ENCODE data around the gene FMN1. TPM values are rescaled to one million over a fixed set of nuclear protein-coding genes. Genes with fewer than 3 reads are reported as not detected.
A peak's percentile ranks its signal among the peaks of the same experiment; 100 is the strongest.

The FMN1 gene
- 1.4 and 23.8 TPM in 2 replicates for total RNA-seq (2014; rRNA removed; shearing (Covaris generic); ENCODE audit: low replicate concordance)

DNA sequence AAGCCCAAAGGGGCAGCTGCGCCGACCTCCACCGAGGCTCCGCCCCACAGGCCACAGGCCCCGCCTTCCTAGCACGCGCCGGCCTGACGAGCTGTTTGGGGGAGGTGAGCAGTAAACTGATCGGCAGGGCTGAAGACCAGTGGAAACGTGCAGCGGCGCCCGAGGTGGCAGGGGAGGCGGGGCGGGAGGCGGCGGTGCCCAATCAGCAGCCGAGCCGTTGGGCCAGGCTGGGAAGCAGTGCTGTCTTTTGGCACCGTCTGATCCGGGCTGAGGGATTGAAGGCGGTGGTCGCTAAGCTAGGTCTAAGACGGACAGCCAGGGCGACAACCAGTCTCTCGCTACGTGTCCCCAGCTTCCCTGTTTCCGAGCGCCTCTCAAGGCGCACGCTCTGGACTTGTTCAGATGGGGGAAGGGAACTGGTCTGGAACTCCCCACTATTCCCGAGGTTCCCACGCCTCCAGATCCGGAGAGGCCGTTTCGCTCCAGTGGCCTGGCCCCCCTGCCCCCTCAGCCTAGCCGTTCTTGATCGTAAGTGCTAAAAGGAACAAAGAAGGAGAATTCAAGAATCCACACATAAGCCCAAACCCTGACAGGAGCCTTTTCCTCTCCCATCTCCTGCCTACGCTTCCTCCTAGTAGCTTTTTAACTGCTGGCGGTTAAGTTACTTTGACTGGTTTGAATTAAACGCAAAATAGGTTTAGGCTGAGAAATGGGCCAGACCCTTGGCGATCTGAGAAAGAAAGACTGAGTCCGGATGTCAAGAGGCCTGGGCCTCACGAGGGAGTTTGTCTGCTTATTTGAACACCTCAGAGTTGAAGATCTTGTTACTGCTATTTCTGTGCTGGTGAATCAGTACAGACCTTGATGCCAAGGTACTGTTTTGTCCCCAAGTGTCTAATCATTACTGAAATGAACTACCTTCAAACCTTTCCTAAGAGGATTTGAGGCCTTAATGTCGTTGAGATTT is at the start of gene FMN1:
FMN1 (minus strand) TSS at position 11 of the 967 bp plus-strand sequence. CDS start 39,800 bp downstream, outside the sequence.
- in situ Hi-C loops (cut with HindIII; ENCODE audit: low pct_unique_long_range_greater_than_20kb, low sequenced_read_pairs): no loop called here
- DNase-seq (ENCODE audit: low read depth): peak; percentile 92

DNA sequence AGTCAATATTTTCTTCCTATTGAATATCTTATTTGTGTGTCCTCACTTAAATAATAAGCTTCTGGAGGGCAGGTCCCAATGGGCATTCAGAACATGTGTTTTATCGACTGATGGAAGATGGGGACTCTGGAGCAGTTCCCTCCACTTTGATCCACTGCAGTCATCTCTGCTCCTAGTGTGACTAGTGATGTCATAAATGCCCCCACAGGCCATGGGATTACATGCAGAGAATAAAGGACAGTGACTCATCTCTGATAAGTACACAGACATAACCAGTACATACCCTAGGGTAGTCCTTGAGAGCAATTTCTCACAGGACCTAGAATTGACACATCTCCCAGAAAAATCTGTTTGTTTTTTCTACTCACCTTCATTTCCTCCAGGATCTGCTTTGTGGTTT is 49.4 kb upstream of the FMN1 start:
- in situ Hi-C loops (cut with HindIII; ENCODE audit: low pct_unique_long_range_greater_than_20kb, low sequenced_read_pairs): no loop called here
- peak; percentile 69 for DNase-seq (ENCODE audit: low read depth)

- no peak for DNase-seq (ENCODE audit: low read depth)
- in situ Hi-C loops (cut with HindIII; ENCODE audit: low pct_unique_long_range_greater_than_20kb, low sequenced_read_pairs): no loop called here
These were observed 48.9 kb upstream of the FMN1 start for GRCh38 chr15:33243393-33243792.

DNA sequence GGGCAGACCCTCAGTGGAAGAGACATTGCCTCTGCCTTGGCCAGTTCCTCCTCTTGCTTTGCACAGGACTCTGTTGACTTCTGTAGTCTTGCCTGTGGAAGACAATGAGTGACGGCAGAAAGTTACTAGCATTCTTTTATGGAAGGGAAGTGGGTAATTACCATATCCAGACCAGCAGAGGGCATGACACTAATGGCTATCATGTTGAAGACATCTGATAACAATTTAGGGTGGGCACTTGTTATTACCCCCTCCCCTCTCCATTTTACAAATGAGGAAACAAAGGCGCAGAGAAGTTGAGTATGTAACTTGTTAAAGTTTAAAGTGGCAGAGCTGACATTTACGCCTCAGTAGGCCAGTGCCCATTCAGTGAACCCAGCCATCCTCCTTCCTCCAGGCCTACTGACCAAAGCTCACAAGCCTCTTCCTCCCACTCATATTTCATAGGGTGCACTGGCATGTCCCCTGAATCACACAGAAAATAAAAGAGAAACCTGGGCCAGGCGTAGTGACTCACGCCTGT is 48.2 kb upstream of the FMN1 start:
- in situ Hi-C loops (cut with HindIII; ENCODE audit: low pct_unique_long_range_greater_than_20kb, low sequenced_read_pairs): no loop called here
- DNase-seq (ENCODE audit: low read depth): peak; percentile 94

DNA sequence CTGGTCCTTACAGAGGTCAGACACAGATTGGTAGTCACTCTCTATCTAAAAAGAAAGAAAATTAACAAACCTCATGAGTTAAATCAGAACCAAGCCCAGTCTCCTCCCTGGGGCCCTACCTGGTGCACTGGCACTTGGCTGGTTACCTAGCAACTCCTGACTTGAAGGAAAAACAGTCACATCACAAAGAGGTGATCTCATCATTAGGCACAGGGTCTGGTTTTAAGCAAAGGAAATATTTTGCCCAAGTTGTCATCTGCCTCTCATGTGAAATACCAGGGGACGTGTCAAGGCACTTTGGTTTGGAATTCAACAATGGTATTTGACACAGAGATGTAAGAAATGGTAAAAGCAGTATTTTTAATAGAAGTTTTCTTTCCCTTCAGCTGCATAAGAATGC is 47.7 kb upstream of the FMN1 start:
- DNase-seq (ENCODE audit: low read depth): peak; percentile 86
- in situ Hi-C loops (cut with HindIII; ENCODE audit: low pct_unique_long_range_greater_than_20kb, low sequenced_read_pairs): no loop called here

GRCh38 chr15:33236841-33237509 is 42.5 kb upstream of the FMN1 start:
- DNase-seq (ENCODE audit: low read depth): no peak

DNA sequence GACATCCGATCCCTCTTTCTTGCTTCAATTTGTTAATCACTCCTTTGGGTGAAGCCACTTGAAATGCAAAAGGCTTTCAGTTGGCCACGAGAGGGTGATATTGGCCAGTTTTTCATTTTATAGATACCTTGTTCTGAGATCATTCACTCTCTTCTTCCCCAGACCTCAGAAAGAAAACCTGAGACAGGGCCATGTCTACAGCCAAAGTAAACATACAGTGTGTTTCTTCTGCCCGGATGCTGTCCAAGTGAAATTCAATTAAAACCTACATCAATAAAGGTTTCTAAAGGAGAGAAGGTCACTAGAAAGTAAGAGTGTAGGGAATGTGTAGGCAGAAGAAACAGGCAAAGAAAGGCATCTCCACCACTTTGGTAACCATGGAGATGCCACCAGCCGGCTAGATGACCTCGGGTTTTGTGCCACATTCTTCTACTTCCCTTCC is 39.5 kb upstream of the FMN1 start:
- peak; percentile 63 for DNase-seq (ENCODE audit: low read depth)
- in situ Hi-C loops (cut with HindIII; ENCODE audit: low pct_unique_long_range_greater_than_20kb, low sequenced_read_pairs): no loop called here

More at GRCh38 chr15:33236841-33237509, 42.5 kb upstream of the FMN1 start:
- in situ Hi-C loops (cut with HindIII; ENCODE audit: low pct_unique_long_range_greater_than_20kb, low sequenced_read_pairs): no loop called here

DNA sequence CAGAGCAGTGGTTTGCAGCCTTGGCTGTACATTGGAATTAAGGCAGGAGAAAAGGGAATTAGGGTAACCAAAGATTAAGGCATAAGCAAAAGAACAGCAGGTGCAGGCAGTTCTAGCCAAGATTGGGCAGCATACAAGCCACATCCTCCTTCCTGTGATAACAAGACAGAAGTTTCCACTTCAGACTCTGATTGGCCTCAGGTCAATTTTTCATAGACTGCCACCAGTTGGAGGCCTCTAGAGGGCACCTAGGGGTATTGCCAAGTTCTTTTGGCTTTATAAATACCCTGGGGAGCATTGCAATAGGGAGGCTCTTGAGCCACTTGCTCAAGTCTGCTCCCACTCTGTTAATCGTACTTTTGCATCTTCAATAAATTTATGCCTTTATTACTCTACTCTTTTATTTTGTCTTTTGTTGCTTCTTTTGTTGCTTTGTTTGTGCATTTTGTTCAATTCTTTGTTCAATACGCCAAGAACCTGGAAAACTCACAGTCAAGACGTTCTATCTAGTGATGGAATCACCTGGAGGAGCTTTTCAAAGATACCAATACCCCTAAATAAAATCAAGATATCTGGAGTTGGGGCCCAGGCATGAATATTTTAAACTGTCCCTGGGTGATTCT is 32.2 kb upstream of the FMN1 start:
- no peak for DNase-seq (ENCODE audit: low read depth)
- in situ Hi-C loops (cut with HindIII; ENCODE audit: low pct_unique_long_range_greater_than_20kb, low sequenced_read_pairs): no loop called here

GRCh38 chr15:33218071-33218491 is 23.6 kb upstream of the FMN1 start:
- no peak for DNase-seq (ENCODE audit: low read depth)
- in situ Hi-C loops (cut with HindIII; ENCODE audit: low pct_unique_long_range_greater_than_20kb, low sequenced_read_pairs): no loop called here

GRCh38 chr15:33215941-33216872 is 21.7 kb upstream of the FMN1 start:
- in situ Hi-C loops (cut with HindIII; ENCODE audit: low pct_unique_long_range_greater_than_20kb, low sequenced_read_pairs): no loop called here
- no peak for DNase-seq (ENCODE audit: low read depth)

- in situ Hi-C loops (cut with HindIII; ENCODE audit: low pct_unique_long_range_greater_than_20kb, low sequenced_read_pairs): no loop called here
- no peak for DNase-seq (ENCODE audit: low read depth)
These were observed 16.8 kb upstream of the FMN1 start for GRCh38 chr15:33211176-33211808.

GRCh38 chr15:33209575-33210481 is 15.3 kb upstream of the FMN1 start:
- no peak for DNase-seq (ENCODE audit: low read depth)
- in situ Hi-C loops (cut with HindIII; ENCODE audit: low pct_unique_long_range_greater_than_20kb, low sequenced_read_pairs): no loop called here

DNA sequence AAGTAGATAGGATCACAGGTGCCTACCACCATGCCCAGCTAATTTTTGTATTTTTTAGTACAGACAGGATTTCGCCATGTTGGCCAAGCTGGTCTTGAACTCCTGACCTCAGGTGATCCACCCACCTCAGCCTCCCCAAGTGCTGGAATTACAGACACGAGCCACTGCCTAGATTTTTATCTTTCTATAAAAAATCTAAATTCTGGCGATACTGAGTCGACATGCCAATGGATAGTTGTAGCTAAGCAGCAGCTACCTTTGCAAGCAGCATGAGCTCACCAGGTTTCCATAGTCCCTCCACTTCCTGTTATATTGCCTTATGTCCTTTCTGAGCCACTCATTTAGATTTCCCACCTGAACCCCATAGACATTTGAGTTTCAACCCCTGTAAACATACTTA is 13.1 kb upstream of the FMN1 start:
- in situ Hi-C loops (cut with HindIII; ENCODE audit: low pct_unique_long_range_greater_than_20kb, low sequenced_read_pairs): no loop called here
- no peak for DNase-seq (ENCODE audit: low read depth)

DNA sequence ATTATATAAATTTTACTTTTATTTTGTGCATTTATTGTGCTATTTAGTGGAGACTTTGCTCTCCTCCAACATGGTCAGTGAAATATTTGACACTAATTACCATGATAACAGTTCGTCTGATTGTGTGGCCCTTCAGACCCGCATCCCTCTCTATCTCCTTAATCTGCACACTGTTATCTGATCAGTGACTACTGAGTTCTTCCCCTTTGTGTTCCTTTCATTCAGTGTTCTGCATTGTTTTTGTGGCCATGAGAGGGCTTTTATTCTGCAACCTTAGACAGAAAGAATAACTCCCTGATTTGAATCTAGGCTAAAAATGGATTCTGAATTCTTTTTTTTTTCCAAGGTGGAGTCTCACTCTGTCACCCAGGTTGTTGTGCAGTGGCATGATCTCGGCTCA is 11.9 kb upstream of the FMN1 start:
- no peak for DNase-seq (ENCODE audit: low read depth)
- in situ Hi-C loops (cut with HindIII; ENCODE audit: low pct_unique_long_range_greater_than_20kb, low sequenced_read_pairs): no loop called here

DNA sequence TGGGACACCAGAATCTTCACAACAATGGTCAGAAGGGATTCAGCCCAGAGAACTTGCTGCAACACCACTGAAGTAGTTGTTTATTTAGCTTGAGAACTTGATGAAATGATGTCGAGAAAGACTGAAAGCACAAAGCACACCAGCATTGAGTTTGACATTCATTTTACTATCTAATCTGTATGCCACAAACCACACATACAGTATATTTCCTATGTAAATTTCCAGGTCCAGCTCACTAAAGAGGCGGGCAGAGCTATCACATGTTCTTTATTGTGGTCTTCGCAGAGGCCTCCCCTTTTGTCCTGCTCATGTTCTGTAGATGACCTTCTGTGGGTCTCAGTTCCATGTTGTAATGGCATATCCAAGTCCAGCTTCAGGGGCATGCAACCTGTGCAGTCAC is 10.4 kb upstream of the FMN1 start:
- in situ Hi-C loops (cut with HindIII; ENCODE audit: low pct_unique_long_range_greater_than_20kb, low sequenced_read_pairs): no loop called here
- DNase-seq (ENCODE audit: low read depth): no peak

GRCh38 chr15:33204087-33204486 is 9.6 kb upstream of the FMN1 start:
- in situ Hi-C loops (cut with HindIII; ENCODE audit: low pct_unique_long_range_greater_than_20kb, low sequenced_read_pairs): no loop called here
- no peak for DNase-seq (ENCODE audit: low read depth)

Data from Caki2 (cell line).